WTC11 (cell line): ENCODE results near the gene WDR38. TPM values are rescaled to one million over a fixed set of nuclear protein-coding genes. Genes with fewer than 3 reads are reported as not detected.
A peak's percentile ranks its signal among the peaks of the same experiment; 100 is the strongest.

ENCODE experiments used
- AR ChIP-seq: fragments of 250-450 bp; sonication (Bioruptor Pico); IDR thresholded peaks from 2 replicates; pipeline ENCODE4 v1.9.0; 2021; ENCODE audit warnings: mild to moderate bottlenecking
- ATF1 ChIP-seq: sonication (generic); formaldehyde crosslinking; IDR thresholded peaks from 2 replicates; pipeline ENCODE4 v1.8.1; 2023; ENCODE audit warnings: mild to moderate bottlenecking, moderate library complexity, missing genetic modification reagents
- ATF2 ChIP-seq: sonication (generic); formaldehyde crosslinking; IDR thresholded peaks from 2 replicates; pipeline ENCODE4 v1.8.1; 2022; ENCODE audit warnings: low read depth, missing genetic modification reagents, borderline replicate concordance
- CTCF ChIP-seq: fragments of 200-600 bp; IDR thresholded peaks from 2 replicates; pipeline ENCODE4 v1.8.0; 2022; ENCODE audit warnings: antibody characterized with exemption
- FOXJ3 ChIP-seq: sonication (generic); formaldehyde crosslinking; IDR thresholded peaks from 2 replicates; pipeline ENCODE4 v1.9.0; 2021; ENCODE audit warnings: missing genetic modification reagents, mild to moderate bottlenecking, borderline replicate concordance
- MAX ChIP-seq: sonication (generic); formaldehyde crosslinking; IDR thresholded peaks from 2 replicates; pipeline ENCODE4 v1.8.0; 2022; ENCODE audit warnings: mild to moderate bottlenecking, missing genetic modification reagents
- MLX ChIP-seq: sonication (generic); formaldehyde crosslinking; IDR thresholded peaks from 2 replicates; pipeline ENCODE4 v1.8.1; 2023; ENCODE audit warnings: mild to moderate bottlenecking, missing genetic modification reagents, moderate library complexity
- MYBL2 ChIP-seq: sonication (generic); formaldehyde crosslinking; IDR thresholded peaks from 2 replicates; pipeline ENCODE4 v1.8.1; 2023; ENCODE audit warnings: mild to moderate bottlenecking, moderate library complexity, missing genetic modification reagents
- NFATC4 ChIP-seq: fragments of 250-450 bp; sonication (Bioruptor Pico); IDR thresholded peaks from 2 replicates; pipeline ENCODE4 v1.9.0; 2021; ENCODE audit warnings: mild to moderate bottlenecking
- NFYB ChIP-seq: sonication (generic); formaldehyde crosslinking; conservative IDR thresholded peaks from 2 replicates; pipeline ENCODE4 v1.8.0; 2022; ENCODE audit warnings: low read depth, missing genetic modification reagents
- NR2C2 ChIP-seq: sonication (generic); formaldehyde crosslinking; IDR thresholded peaks from 2 replicates; pipeline ENCODE4 v1.8.0; 2022; ENCODE audit warnings: mild to moderate bottlenecking, missing genetic modification reagents
- NR3C1 ChIP-seq: sonication (generic); formaldehyde crosslinking; conservative IDR thresholded peaks from 2 replicates; pipeline ENCODE4 v1.8.1; 2023; ENCODE audit warnings: low read depth, mild to moderate bottlenecking, missing genetic modification reagents
- OVOL2 ChIP-seq: fragments of 250-450 bp; sonication (Bioruptor Pico); IDR thresholded peaks from 2 replicates; pipeline ENCODE4 v1.9.0; 2021; ENCODE audit warnings: mild to moderate bottlenecking, borderline replicate concordance
- PRDM15 ChIP-seq: sonication (generic); formaldehyde crosslinking; IDR thresholded peaks from 2 replicates; pipeline ENCODE4 v1.8.0; 2022; ENCODE audit warnings: missing genetic modification reagents
- PRRX2 ChIP-seq: fragments of 250-450 bp; sonication (Bioruptor Pico); IDR thresholded peaks from 2 replicates; pipeline ENCODE4 v1.8.0; 2021; ENCODE audit warnings: mild to moderate bottlenecking
- SMAD3 ChIP-seq: sonication (generic); formaldehyde crosslinking; IDR thresholded peaks from 2 replicates; pipeline ENCODE4 v1.8.0; 2022; ENCODE audit warnings: missing genetic modification reagents, mild to moderate bottlenecking, borderline replicate concordance
- SOX15 ChIP-seq: fragments of 250-450 bp; sonication (Bioruptor Pico); IDR thresholded peaks from 2 replicates; pipeline ENCODE4 v1.9.0; 2021; ENCODE audit warnings: mild to moderate bottlenecking
- TEAD1 ChIP-seq: sonication (generic); formaldehyde crosslinking; IDR thresholded peaks from 2 replicates; pipeline ENCODE4 v1.8.0; 2022; ENCODE audit warnings: mild to moderate bottlenecking, missing genetic modification reagents
- TP53 ChIP-seq: sonication (generic); formaldehyde crosslinking; IDR thresholded peaks from 2 replicates; pipeline ENCODE4 v1.8.1; 2023; ENCODE audit warnings: mild to moderate bottlenecking, missing genetic modification reagents
- USF1 ChIP-seq: sonication (generic); formaldehyde crosslinking; IDR thresholded peaks from 2 replicates; pipeline ENCODE4 v1.8.0; 2022; ENCODE audit warnings: mild to moderate bottlenecking, missing genetic modification reagents
- ZBTB21 ChIP-seq: sonication (generic); formaldehyde crosslinking; IDR thresholded peaks from 2 replicates; pipeline ENCODE4 v1.8.1; 2023; ENCODE audit warnings: mild to moderate bottlenecking, missing genetic modification reagents, borderline replicate concordance
- ZNF263 ChIP-seq: sonication (generic); formaldehyde crosslinking; IDR thresholded peaks from 2 replicates; pipeline ENCODE4 v1.8.1; 2022; ENCODE audit warnings: low read depth, mild to moderate bottlenecking, moderate library complexity, missing genetic modification reagents
- ZNF281 ChIP-seq: sonication (generic); formaldehyde crosslinking; IDR thresholded peaks from 2 replicates; pipeline ENCODE4 v1.8.0; 2023; ENCODE audit warnings: mild to moderate bottlenecking, missing genetic modification reagents
- total RNA-seq: library from RNA; stranded (reverse); gene quantifications from 3 replicates; pipeline ENCODE4 v1.2.3, GENCODE V29; 2021

The WDR38 gene
- total RNA-seq, 1 experiment from 2014 or later, result not detected

- TF ChIP-seq SMAD3 (CRISPR knock-in tag) (0 out of 2 replicates have a peak, but pooled peaks have one; percentile 19), MAX (CRISPR knock-in tag) (peak; percentile 86), OVOL2 (CRISPR knock-in tag) (no peak), SOX15 (CRISPR knock-in tag) (no peak), ATF1 (CRISPR knock-in tag) (0 out of 2 replicates have a peak, but pooled peaks have one; percentile 44), PRDM15 (peak; percentile 38; the same call in 1 of the 2 replicates), MLX (CRISPR knock-in tag) (no peak), MYBL2 (CRISPR knock-in tag) (no peak), FOXJ3 (CRISPR knock-in tag) (no peak), ZBTB21 (CRISPR knock-in tag) (peak; percentile 47; the same call in 1 of the 2 replicates), ZNF281 (CRISPR knock-in tag) (0 out of 2 replicates have a peak, but pooled peaks have one; percentile 52), PRRX2 (CRISPR knock-in tag) (no peak), NR3C1 (CRISPR knock-in tag) (0 out of 2 replicates have a peak, but pooled peaks have one; percentile 26), NR2C2 (CRISPR knock-in tag) (no peak), USF1 (peak; percentile 21; the same call in 1 of the 2 replicates), CTCF (no peak), ZNF263 (CRISPR knock-in tag) (no peak; the same call in 1 of the 2 replicates), NFATC4 (no peak), TEAD1 (CRISPR knock-in tag) (0 out of 2 replicates have a peak, but pooled peaks have one; percentile 12), AR (CRISPR knock-in tag) (no peak), ATF2 (CRISPR knock-in tag) (no peak), NFYB (peak; percentile 8; the same call in 1 of the 2 replicates), TP53 (peak; percentile 83; the same call in 1 of the 2 replicates)
Measured at GRCh38 chr9:124868511-124869465, 15.5 kb downstream of the WDR38 start (continued).
